Stimulated activated CD8-positive, alpha-beta memory T cell treated with anti-CD3 and anti-CD28 coated beads, Interleukin-4, amount 100 ng/mL, for 48 hours (primary cell): ENCODE measurements around the gene DISP2.

Experiments used
- DNase-seq: peaks from one replicate; pipeline ENCODE4 v3.0.0-alpha.2; 2020

DISP2 gene

GRCh38 chr15:40357723-40358470 lies at the start of gene DISP2:
Gene DISP2, plus strand, starts transcription at chr15:40358219. Its CDS starts 103 bp downstream, at chr15:40358322.
- DNase-seq: peak; percentile 92

- DNase-seq: no peak
These were observed 48.6 kb upstream of the DISP2 start for GRCh38 chr15:40309344-40309862.

GRCh38 chr15:40310001-40310959 lies 47.7 kb upstream of the DISP2 start:
- DNase-seq: peak; percentile 82

- DNase-seq: no peak
These were observed 47.0 kb upstream of the DISP2 start for GRCh38 chr15:40310993-40311392.

GRCh38 chr15:40312370-40313158 lies 45.5 kb upstream of the DISP2 start:
- DNase-seq: no peak

- peak; percentile 38 for DNase-seq
These were observed 44.3 kb upstream of the DISP2 start for GRCh38 chr15:40313531-40314398.

- no peak for DNase-seq
These were observed 43.2 kb upstream of the DISP2 start for GRCh38 chr15:40314723-40315276.

- no peak for DNase-seq
These were observed 41.1 kb upstream of the DISP2 start for GRCh38 chr15:40316931-40317330.

- no peak for DNase-seq
These were observed 40.4 kb upstream of the DISP2 start for GRCh38 chr15:40317580-40317979.

- DNase-seq: no peak
These were observed 37.6 kb upstream of the DISP2 start for GRCh38 chr15:40320409-40320808.

GRCh38 chr15:40320931-40321371 lies 37.1 kb upstream of the DISP2 start:
- DNase-seq: peak; percentile 60

GRCh38 chr15:40322531-40323238 lies 35.3 kb upstream of the DISP2 start:
- DNase-seq: no peak

- peak; percentile 93 for DNase-seq
These were observed 34.6 kb upstream of the DISP2 start, which contains the start of gene INAFM2 for GRCh38 chr15:40323239-40323952. Gene INAFM2, plus strand, starts transcription at chr15:40323692. Its CDS starts 364 bp downstream, at chr15:40324056.

GRCh38 chr15:40323953-40324937 lies 33.8 kb upstream of the DISP2 start:
- DNase-seq: peak; percentile 45

GRCh38 chr15:40325188-40325587 lies 32.8 kb upstream of the DISP2 start:
- DNase-seq: no peak

- no peak for DNase-seq
These were observed 32.3 kb upstream of the DISP2 start for GRCh38 chr15:40325700-40326099.

GRCh38 chr15:40327457-40327856 lies 30.6 kb upstream of the DISP2 start:
- DNase-seq: no peak

- no peak for DNase-seq
These were observed 29.8 kb upstream of the DISP2 start for GRCh38 chr15:40328176-40328575.

GRCh38 chr15:40328751-40329150 lies 29.3 kb upstream of the DISP2 start:
- DNase-seq: no peak
